NB4 (cell line): ENCODE measurements around the gene UVRAG.

ENCODE experiments used
- CTCF ChIP-seq: IDR thresholded peaks from one replicate; pipeline ENCODE4 v1.5.1; 2012; ENCODE audit warnings: low read depth, low read length
- MAX ChIP-seq: IDR thresholded peaks from 2 replicates; pipeline ENCODE4 v1.6.1; 2011; ENCODE audit warnings: low read depth, low read length

DNA sequence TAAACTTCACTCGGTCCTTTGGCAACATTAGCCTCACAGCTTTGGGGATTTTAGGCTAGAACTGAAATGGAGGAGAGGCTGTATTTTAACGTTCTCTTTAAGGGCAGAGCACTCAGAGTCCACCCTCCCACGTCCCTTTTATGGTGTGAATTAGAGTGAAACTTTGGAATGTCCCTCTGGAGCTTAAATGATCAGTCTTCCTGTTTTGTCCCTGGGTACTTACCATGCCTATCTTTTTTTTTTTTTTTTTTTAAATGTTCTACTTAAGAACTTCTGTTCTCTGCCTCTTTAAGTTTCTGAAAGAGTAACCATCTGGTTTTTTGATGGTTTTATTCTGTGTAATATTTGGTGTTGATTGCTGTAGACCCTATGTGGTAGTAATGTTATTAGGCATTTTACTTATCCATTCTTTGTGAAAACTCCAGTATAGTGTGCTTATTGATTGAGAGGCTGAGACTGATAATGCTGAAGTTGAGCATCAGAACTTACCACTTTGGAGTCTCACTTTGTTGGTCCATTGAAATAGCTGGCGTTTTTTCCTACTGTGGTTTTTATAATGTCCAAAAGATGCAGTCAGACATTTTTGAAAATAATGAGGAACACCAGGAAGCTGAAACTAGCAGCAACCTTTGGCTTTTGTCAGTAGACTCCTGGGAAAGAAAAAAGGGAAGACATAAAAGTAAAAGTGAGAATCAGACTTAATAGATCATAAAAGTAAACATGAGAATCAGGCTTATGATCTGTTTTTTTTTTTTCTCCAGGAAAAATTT is 11.6 kb downstream of the UVRAG start:
- TF ChIP-seq CTCF (no peak), MAX (no peak)
